ENCODE measurements around the gene CCR6.

The CCR6 gene

GRCh38 chr6:167099707-167100106 is 23.2 kb upstream of the CCR6 start:
- DNase-seq: no peak

- no peak for DNase-seq
These were observed 22.6 kb upstream of the CCR6 start for GRCh38 chr6:167100241-167100674.

- no peak for DNase-seq
These were observed 20.6 kb upstream of the CCR6 start for GRCh38 chr6:167102318-167102717.

GRCh38 chr6:167103041-167103891 is 19.6 kb upstream of the CCR6 start:
- DNase-seq: no peak

GRCh38 chr6:167104388-167104787 is 18.5 kb upstream of the CCR6 start:
- DNase-seq: no peak

- DNase-seq: no peak
These were observed 17.8 kb upstream of the CCR6 start for GRCh38 chr6:167105060-167105459.

GRCh38 chr6:167106406-167106805 is 16.5 kb upstream of the CCR6 start:
- no peak for DNase-seq

- DNase-seq: no peak
These were observed 15.1 kb upstream of the CCR6 start for GRCh38 chr6:167107787-167108186.

GRCh38 chr6:167108278-167108677 is 14.6 kb upstream of the CCR6 start:
- no peak for DNase-seq

- DNase-seq: no peak
These were observed 13.2 kb upstream of the CCR6 start for GRCh38 chr6:167109651-167110050.

GRCh38 chr6:167111597-167111996 is 11.3 kb upstream of the CCR6 start:
- no peak for DNase-seq

GRCh38 chr6:167112421-167112820 is 10.5 kb upstream of the CCR6 start:
- no peak for DNase-seq

GRCh38 chr6:167113047-167113754 is 9.7 kb upstream of the CCR6 start:
- no peak for DNase-seq

GRCh38 chr6:167113935-167114910 is 8.7 kb upstream of the CCR6 start:
- no peak for DNase-seq

GRCh38 chr6:167115054-167115453 is 7.8 kb upstream of the CCR6 start:
- DNase-seq: no peak

- DNase-seq: no peak
These were observed 6.6 kb upstream of the CCR6 start for GRCh38 chr6:167116109-167116837.

- no peak for DNase-seq
These were observed 6.1 kb upstream of the CCR6 start for GRCh38 chr6:167116838-167117228.

GRCh38 chr6:167118006-167118405 is 4.9 kb upstream of the CCR6 start:
- no peak for DNase-seq

GRCh38 chr6:167118839-167119238 is 4.1 kb upstream of the CCR6 start:
- DNase-seq: no peak

- no peak for DNase-seq
These were observed 3.0 kb upstream of the CCR6 start for GRCh38 chr6:167119670-167120582.

- DNase-seq: no peak
These were observed 2.4 kb upstream of the CCR6 start for GRCh38 chr6:167120583-167120903.
